CD4-positive, alpha-beta T cell (primary cell): ENCODE measurements around the gene PTP4A2. TPM values are rescaled to one million over a fixed set of nuclear protein-coding genes. Genes with fewer than 3 reads are reported as not detected.

Experiments
- ATAC-seq: fragments of 200-7000 bp; cut with Tn5 transposase; one replicate; pipeline ENCODE4 v1.10.0; 2022; ENCODE audit warnings: mild to moderate bottlenecking; ENCODE audit not compliant: poor library complexity
- CTCF ChIA-PET: fragments of 350-600 bp; sonication (Branson Sonifier 250); formaldehyde crosslinking; loops from one replicate; lab custom pipeline; 2021; ENCODE audit warnings: antibody characterized with exemption, inconsistent platforms; lab: Charles Lee
- POLR2A ChIA-PET: fragments of 350-600 bp; sonication (Branson Sonifier 250); formaldehyde crosslinking; loops from one replicate; lab custom pipeline; 2021; ENCODE audit warnings: antibody characterized with exemption, inconsistent platforms; lab: Charles Lee
- DNase-seq, 14 experiments: peaks; one replicate each; pipeline ENCODE4 v3.0.0-alpha.2; 2013 to 2020; ENCODE audit warnings: mixed read lengths in 2 of 14
- H3K27ac ChIP-seq, 2 donors: one replicate each; pipeline versions ENCODE4 v1.5.1 to v1.7.0; 2013; ENCODE audit warnings: low read length in 2 of 2, low read depth in 1 of 2, mild to moderate bottlenecking in 1 of 2
- H3K27me3 ChIP-seq, 2 experiments: 1 replicate in 1 of 2; 2 replicates in 1 of 2; pipeline versions ENCODE4 v1.6.1 to v1.7.0; 2013; ENCODE audit warnings: low read length in 2 of 2, control low read depth in 1 of 2, mild to moderate bottlenecking in 1 of 2, moderate library complexity in 1 of 2; ENCODE audit not compliant: insufficient read depth in 2 of 2, control insufficient read depth in 1 of 2
- H3K36me3 ChIP-seq: one replicate; pipeline ENCODE4 v1.6.1; 2013; ENCODE audit warnings: low read length, control low read depth; ENCODE audit not compliant: insufficient read depth
- H3K4me1 ChIP-seq: one replicate; pipeline ENCODE4 v1.6.1; 2013; ENCODE audit warnings: low read length, control low read depth; ENCODE audit not compliant: insufficient read depth
- H3K4me3 ChIP-seq: one replicate; pipeline ENCODE4 v1.5.1; 2013; ENCODE audit warnings: mild to moderate bottlenecking, low read length, moderate library complexity
- H3K9me3 ChIP-seq, 2 experiments: 1 replicate in 1 of 2; 2 replicates in 1 of 2; pipeline versions ENCODE4 v1.6.1 to v1.7.0; 2013; ENCODE audit warnings: low read length in 2 of 2, mild to moderate bottlenecking in 2 of 2, control low read depth in 1 of 2, moderate library complexity in 1 of 2; ENCODE audit not compliant: control insufficient read depth in 1 of 2, insufficient read depth in 1 of 2
- H3K27ac Mint-ChIP-seq: one replicate; pipeline ENCODE4 v1.8.0; 2020; ENCODE audit warnings: mixed read lengths
- H3K27me3 Mint-ChIP-seq: one replicate; pipeline ENCODE4 v1.8.0; 2021; ENCODE audit warnings: mixed read lengths
- H3K36me3 Mint-ChIP-seq: one replicate; pipeline ENCODE4 v1.8.0; 2021; ENCODE audit warnings: low read depth, mixed read lengths
- H3K4me1 Mint-ChIP-seq: one replicate; pipeline ENCODE4 v1.8.0; 2021; ENCODE audit warnings: low read depth, mixed read lengths
- H3K4me3 Mint-ChIP-seq: one replicate; pipeline ENCODE4 v1.8.0; 2020; ENCODE audit warnings: mild to moderate bottlenecking, mixed read lengths
- H3K9me3 Mint-ChIP-seq: one replicate; pipeline ENCODE4 v1.8.0; 2020; ENCODE audit warnings: mixed read lengths
- intact Hi-C, 2 experiments: fragments of 100-400 bp; cut with DNase I in 1 of 2; cut with micrococcal nuclease in 1 of 2; formaldehyde crosslinking; loops; one replicate each; pipeline versions ENCODE4 v1.15.1 to v1.9.0; 2023 to 2025; cut with DNase I, micrococcal nuclease
- total RNA-seq, 174 experiments: library from RNA in 2 of 174; stranded (reverse) in 2 of 174; gene quantifications; one replicate each; pipeline ENCODE4 v1.2.3 and lab custom pipeline; 2021 to 2026
- TF ChIP-seq, protein P1 (sequence below): fragments of 200-600 bp; IDR thresholded peaks from one replicate; pipeline ENCODE4 v1.8.0; 2022; ENCODE audit warnings: antibody characterized with exemption, mild to moderate bottlenecking

The PTP4A2 gene
- total RNA-seq, 2 experiments from 2014 or later = 282 to 287 TPM

DNA sequence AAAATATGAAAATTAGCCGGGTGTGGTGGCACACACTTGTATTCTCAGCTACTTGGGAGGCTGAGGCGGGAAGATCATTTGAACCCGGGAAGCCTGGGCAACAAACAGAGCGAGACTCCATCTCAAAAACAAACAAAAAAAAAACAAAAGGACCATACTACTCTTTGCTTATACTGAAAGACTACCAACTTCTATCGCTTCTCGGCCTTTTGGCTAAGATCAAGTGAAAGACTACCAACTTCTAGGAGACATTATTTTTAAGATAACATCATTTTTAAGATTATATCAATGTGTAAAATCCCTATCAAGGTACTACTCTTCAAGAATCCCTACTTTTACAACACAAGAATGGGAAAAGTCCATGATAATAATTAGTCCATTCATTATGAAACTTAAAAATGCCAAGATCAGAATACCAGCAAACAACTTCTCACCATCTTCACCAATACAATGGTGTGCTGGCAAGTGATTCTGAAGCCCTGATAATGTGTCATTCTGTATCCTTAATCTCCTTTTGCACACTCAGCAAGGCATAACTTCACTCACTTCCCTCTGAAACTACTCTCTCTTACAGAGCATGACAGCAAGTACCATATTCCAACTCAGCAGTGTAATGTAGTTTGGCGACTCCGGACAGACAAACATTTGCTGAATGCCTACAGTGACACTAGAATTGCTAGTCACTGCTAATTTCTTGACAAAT, 1.7 kb downstream of the PTP4A2 start:
- ATAC-seq = no peak
- H3K27ac ChIP-seq = peak overlapping the region; percentile 82 to 86
- POLR2A ChIA-PET = interaction anchor here (4.1 to 14.9 kb wide), 4 partner anchors 8 to 109 kb away, joined by 19 to 413 read pairs (median 78); no protein-coding TSS in a partner anchor
- Mint-ChIP-seq H3K27me3 (no peaks in the 10 kb centered on the region), H3K27ac (peak overlapping the region; percentile 90), H3K4me1 (peaks cover 71% of the 10 kb centered on the region), H3K4me3 (peak overlapping the region; percentile 91), H3K36me3 (peaks cover 31% of the 10 kb centered on the region), H3K9me3 (no peaks in the 10 kb centered on the region)
- intact Hi-C loops = loop anchor here (5.0 kb wide), 2 partner anchors 76 to 109 kb away; partner anchors contain the start of gene KHDRBS1 (in 1 of the 2)
- no peaks in the 10 kb centered on the region for H3K27me3 ChIP-seq
- no peaks in the 10 kb centered on the region for H3K9me3 ChIP-seq
- CTCF ChIA-PET = interaction anchor here (2.7 kb wide), 1 partner anchor 10 kb away, joined by 7 read pairs; no protein-coding TSS in a partner anchor
- peaks cover 65% of the 10 kb centered on the region for H3K4me1 ChIP-seq
- TF ChIP-seq, protein P1, sequence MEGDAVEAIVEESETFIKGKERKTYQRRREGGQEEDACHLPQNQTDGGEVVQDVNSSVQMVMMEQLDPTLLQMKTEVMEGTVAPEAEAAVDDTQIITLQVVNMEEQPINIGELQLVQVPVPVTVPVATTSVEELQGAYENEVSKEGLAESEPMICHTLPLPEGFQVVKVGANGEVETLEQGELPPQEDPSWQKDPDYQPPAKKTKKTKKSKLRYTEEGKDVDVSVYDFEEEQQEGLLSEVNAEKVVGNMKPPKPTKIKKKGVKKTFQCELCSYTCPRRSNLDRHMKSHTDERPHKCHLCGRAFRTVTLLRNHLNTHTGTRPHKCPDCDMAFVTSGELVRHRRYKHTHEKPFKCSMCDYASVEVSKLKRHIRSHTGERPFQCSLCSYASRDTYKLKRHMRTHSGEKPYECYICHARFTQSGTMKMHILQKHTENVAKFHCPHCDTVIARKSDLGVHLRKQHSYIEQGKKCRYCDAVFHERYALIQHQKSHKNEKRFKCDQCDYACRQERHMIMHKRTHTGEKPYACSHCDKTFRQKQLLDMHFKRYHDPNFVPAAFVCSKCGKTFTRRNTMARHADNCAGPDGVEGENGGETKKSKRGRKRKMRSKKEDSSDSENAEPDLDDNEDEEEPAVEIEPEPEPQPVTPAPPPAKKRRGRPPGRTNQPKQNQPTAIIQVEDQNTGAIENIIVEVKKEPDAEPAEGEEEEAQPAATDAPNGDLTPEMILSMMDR = no peak
- peak overlapping the region; percentile 98 for H3K4me3 ChIP-seq
- peak in 3 of 14 experiments; percentile 39 to 53 (median 51) for DNase-seq
- H3K36me3 ChIP-seq = no peaks in the 10 kb centered on the region

DNA sequence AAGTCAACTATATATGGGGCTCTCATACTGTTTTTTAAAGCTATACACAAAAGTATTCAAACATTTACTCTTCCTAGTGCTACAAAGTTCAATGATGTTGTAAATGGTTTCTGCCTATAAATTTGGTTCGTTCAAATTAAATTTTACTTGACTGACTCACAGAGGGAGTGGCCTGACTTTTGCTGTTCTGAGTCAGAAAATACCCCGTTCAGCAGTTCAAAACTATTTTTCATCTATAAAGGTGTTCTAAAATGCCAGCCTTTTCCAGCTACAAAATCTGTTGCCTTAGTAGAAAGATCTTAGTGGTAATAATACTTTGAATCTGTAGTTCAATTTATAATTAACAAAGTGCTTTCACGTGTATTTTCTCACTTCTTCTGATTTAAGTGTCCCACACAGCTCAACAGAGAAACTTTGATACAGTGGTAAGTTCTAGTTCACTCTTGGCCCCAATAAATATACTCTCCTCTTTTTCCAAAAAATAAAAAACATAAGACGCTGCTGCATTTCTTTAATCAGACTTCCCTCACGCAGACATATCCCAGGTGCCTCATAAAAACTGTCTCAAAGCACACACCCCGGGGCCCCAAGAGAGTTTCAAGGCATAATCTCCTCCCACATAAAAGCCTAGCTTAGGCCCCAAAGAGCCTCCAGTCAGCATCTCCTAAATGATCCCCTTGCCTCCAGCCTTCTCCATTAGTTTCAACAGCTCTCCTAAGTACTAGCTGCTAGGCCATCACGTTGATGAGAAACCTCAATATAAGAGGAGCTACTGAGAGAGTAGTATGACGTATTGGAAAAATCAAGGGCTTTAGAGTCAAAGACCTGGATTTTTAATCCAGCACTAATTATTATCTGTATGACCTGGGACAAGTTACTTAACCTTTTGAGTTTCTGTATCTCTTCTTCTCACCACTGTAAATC, 3.2 kb downstream of the PTP4A2 start:
- peak overlapping the region; percentile 98 for H3K4me3 ChIP-seq

More for the DNA sequence above, 3.2 kb downstream of the PTP4A2 start:
- intact Hi-C loops = loop anchor here (1.0 to 5.0 kb wide), 4 partner anchors 9 to 108 kb away; partner anchors contain the start of gene KHDRBS1 (in 1 of the 2)
- peak; percentile 27 for ATAC-seq
- DNase-seq = peak in 4 of 14 experiments; percentile 53 to 75 (median 70)
- no peaks in the 10 kb centered on the region for H3K27me3 Mint-ChIP-seq
- TF ChIP-seq, protein P1 = no peak
- peaks cover 79% of the 10 kb centered on the region for H3K4me1 Mint-ChIP-seq
- H3K4me3 Mint-ChIP-seq = peak overlapping the region; percentile 91
- H3K27me3 ChIP-seq = no peaks in the 10 kb centered on the region
- H3K36me3 ChIP-seq = no peaks in the 10 kb centered on the region
- CTCF ChIA-PET = interaction anchor here (0.6 to 3.1 kb wide), 8 partner anchors 9 to 146 kb away, joined by 3 to 11 read pairs (median 6); no protein-coding TSS in a partner anchor
- POLR2A ChIA-PET = interaction anchor here (0.9 to 14.9 kb wide), 11 partner anchors 9 to 290 kb away, joined by 3 to 413 read pairs (median 5); partner anchors contain the start of genes KHDRBS1 and PEF1
- peaks cover 57% of the 10 kb centered on the region for H3K4me1 ChIP-seq
- H3K36me3 Mint-ChIP-seq = peaks cover 30% of the 10 kb centered on the region
- H3K9me3 Mint-ChIP-seq = no peaks in the 10 kb centered on the region
- peak overlapping the region; percentile 73 to 86 for H3K27ac ChIP-seq
- H3K27ac Mint-ChIP-seq = peak overlapping the region; percentile 90
- H3K9me3 ChIP-seq = no peaks in the 10 kb centered on the region
